Mesothelial cell of epicardium (in vitro differentiated cells): Measurements from ENCODE around the gene SPACA6. TPM values are rescaled to one million over a fixed set of nuclear protein-coding genes. Genes with fewer than 3 reads are reported as not detected.
"Not testable (repeated sequence)": the region's sequence is repeated elsewhere in the genome, so short reads cannot be mapped to it uniquely, and the experiment has no call there.

Experiments used
- DNase-seq, 2 experiments: peaks; one replicate each; pipeline ENCODE4 v3.0.0; 2021; ENCODE audit warnings: low spot score in 2 of 2; ENCODE audit not compliant: unreplicated experiment in 2 of 2
- H3K27ac Mint-ChIP-seq: 2 replicates; pipeline ENCODE4 v1.8.0; 2021; ENCODE audit warnings: mixed read lengths
- H3K27me3 Mint-ChIP-seq: 2 replicates; pipeline ENCODE4 v1.8.0; 2021; ENCODE audit warnings: low read depth, mixed read lengths
- H3K36me3 Mint-ChIP-seq: 2 replicates; pipeline ENCODE4 v1.8.0; 2021; ENCODE audit warnings: mixed read lengths
- H3K4me1 Mint-ChIP-seq: 2 replicates; pipeline ENCODE4 v1.8.0; 2021; ENCODE audit warnings: mixed read lengths
- H3K4me3 Mint-ChIP-seq: 2 replicates; pipeline ENCODE4 v1.8.0; 2021; ENCODE audit warnings: mild to moderate bottlenecking, moderate library complexity, mixed read lengths
- H3K9me3 Mint-ChIP-seq: 2 replicates; pipeline ENCODE4 v1.8.0; 2021; ENCODE audit warnings: mixed read lengths
- CTCF ChIP-seq: fragments of 200-600 bp; sonication (generic); IDR thresholded peaks from one replicate; pipeline ENCODE4 v1.5.0; 2021; ENCODE audit warnings: antibody characterized with exemption; ENCODE audit not compliant: unreplicated experiment
- total RNA-seq: library from RNA; stranded (reverse); gene quantifications from 3 replicates; pipeline ENCODE4 v1.2.1, GENCODE V29; 2021

Gene SPACA6
- total RNA-seq = 83.1 to 88.1 TPM (median 87.6 TPM) in 3 replicates

GRCh38 chr19:51693260-51693659 lies at the start of gene SPACA6:
TSS of gene SPACA6 (plus strand) at chr19:51693330. CDS start at chr19:51693527, 197 bp downstream.
- Mint-ChIP-seq H3K27ac (peak within 1 kb of the TSS; percentile 94), H3K36me3 (peaks cover 43% of the 10 kb centered on the region), H3K4me1 (peaks cover 36% of the 10 kb centered on the region), H3K27me3 (no peaks in the 10 kb centered on the region), H3K9me3 (no peaks in the 10 kb centered on the region), H3K4me3 (peak within 1 kb of the TSS; percentile 79)
- DNase-seq = no peak
- TF ChIP-seq CTCF = no peak

- no peaks in the 10 kb centered on the region for H3K36me3 Mint-ChIP-seq
- TF ChIP-seq CTCF = no peak
- H3K27me3 Mint-ChIP-seq = no peaks in the 10 kb centered on the region
- no peak overlapping the region for H3K27ac Mint-ChIP-seq
- H3K9me3 Mint-ChIP-seq = peaks cover 42% of the 10 kb centered on the region
- no peak overlapping the region for H3K4me3 Mint-ChIP-seq
- H3K4me1 Mint-ChIP-seq = no peaks in the 10 kb centered on the region
- no peak for DNase-seq
Observed at GRCh38 chr19:51644636-51645271, 48.4 kb upstream of the SPACA6 start.

- not testable (repeated sequence) for H3K27me3 Mint-ChIP-seq, DNase-seq, H3K36me3 Mint-ChIP-seq, H3K4me3 Mint-ChIP-seq, H3K27ac Mint-ChIP-seq, H3K4me1 Mint-ChIP-seq
- peaks cover 36% of the 10 kb centered on the region for H3K9me3 Mint-ChIP-seq
Observed at GRCh38 chr19:51646730-51647129, 46.4 kb upstream of the SPACA6 start, which contains the start of gene SIGLEC14. TSS of gene SIGLEC14 (minus strand) at chr19:51646825. CDS start at chr19:51646759, 66 bp downstream.

- Mint-ChIP-seq H3K27me3 (no peaks in the 10 kb centered on the region), H3K36me3 (no peaks in the 10 kb centered on the region), H3K4me1 (no peaks in the 10 kb centered on the region), H3K4me3 (no peak overlapping the region), H3K27ac (no peak overlapping the region), H3K9me3 (peaks cover 34% of the 10 kb centered on the region)
- TF ChIP-seq CTCF = no peak
- no peak for DNase-seq
Observed at GRCh38 chr19:51647318-51647717, 45.8 kb upstream of the SPACA6 start.

- H3K9me3 Mint-ChIP-seq = peaks cover 27% of the 10 kb centered on the region
- no peak for DNase-seq
Observed at GRCh38 chr19:51651216-51651846, 41.8 kb upstream of the SPACA6 start.

More at GRCh38 chr19:51651216-51651846, 41.8 kb upstream of the SPACA6 start:
- no peak for TF ChIP-seq CTCF
- Mint-ChIP-seq H3K27ac (no peak overlapping the region), H3K27me3 (no peaks in the 10 kb centered on the region), H3K36me3 (no peaks in the 10 kb centered on the region), H3K4me1 (no peaks in the 10 kb centered on the region), H3K4me3 (no peak overlapping the region)
